ENCODE results near the gene IKZF2.

DNA sequence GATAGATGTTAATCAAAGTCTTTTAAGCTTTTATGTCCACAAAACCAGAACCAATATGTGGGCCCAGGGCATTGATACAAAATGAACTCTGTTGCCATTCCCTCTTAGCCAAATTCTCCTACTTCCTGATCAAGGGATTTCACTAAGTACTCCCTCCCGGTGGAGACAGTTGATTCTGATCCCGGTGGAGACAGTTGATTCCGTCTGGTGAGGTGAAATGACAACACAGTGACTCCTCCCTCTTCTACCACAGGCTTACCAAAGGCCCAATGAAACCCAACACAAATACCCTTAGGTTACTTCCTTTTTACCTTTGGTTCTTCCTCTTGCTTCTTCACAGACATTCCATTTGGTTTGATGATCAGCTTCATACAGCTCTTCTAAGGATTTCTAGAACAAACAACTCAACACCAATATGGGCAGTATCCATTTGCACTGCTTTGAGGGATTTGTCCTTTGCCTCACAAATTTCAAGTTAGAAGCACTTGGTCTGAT is 153.8 kb downstream of the IKZF2 start:
- TF ChIP-seq, protein P1, sequence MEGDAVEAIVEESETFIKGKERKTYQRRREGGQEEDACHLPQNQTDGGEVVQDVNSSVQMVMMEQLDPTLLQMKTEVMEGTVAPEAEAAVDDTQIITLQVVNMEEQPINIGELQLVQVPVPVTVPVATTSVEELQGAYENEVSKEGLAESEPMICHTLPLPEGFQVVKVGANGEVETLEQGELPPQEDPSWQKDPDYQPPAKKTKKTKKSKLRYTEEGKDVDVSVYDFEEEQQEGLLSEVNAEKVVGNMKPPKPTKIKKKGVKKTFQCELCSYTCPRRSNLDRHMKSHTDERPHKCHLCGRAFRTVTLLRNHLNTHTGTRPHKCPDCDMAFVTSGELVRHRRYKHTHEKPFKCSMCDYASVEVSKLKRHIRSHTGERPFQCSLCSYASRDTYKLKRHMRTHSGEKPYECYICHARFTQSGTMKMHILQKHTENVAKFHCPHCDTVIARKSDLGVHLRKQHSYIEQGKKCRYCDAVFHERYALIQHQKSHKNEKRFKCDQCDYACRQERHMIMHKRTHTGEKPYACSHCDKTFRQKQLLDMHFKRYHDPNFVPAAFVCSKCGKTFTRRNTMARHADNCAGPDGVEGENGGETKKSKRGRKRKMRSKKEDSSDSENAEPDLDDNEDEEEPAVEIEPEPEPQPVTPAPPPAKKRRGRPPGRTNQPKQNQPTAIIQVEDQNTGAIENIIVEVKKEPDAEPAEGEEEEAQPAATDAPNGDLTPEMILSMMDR (IDR thresholded peaks at IDR 0.05 in 8 of 11, conservative IDR thresholded peaks at IDR 0.05 in 3 of 11): no peak
- no peak for TF ChIP-seq POLR2A (IDR thresholded peaks at IDR 0.05)
- TF ChIP-seq POLR2AphosphoS5 (IDR thresholded peaks at IDR 0.05): no peak

Measured in spleen (tissue), 7 donors.